K562 (cell line): ENCODE measurements around the gene FPR1. TPM values are rescaled to one million over a fixed set of nuclear protein-coding genes. Genes with fewer than 3 reads are reported as not detected.
"Not testable (repeated sequence)": the region's sequence is repeated elsewhere in the genome, so short reads cannot be mapped to it uniquely, and the experiment has no call there.

Experiments used
- ATAC-seq: fragments of 200-7000 bp; cut with Tn5 transposase; 3 replicates; pipeline ENCODE4 v1.9.1; 2020; ENCODE audit warnings: moderate library complexity
- BruUV-seq: library from RNA; stranded (reverse); fragments of 400-500 nt; replicated peaks from 2 replicates; lab custom pipeline; 2021; lab: Mats Ljungman, UMichigan
- CTCF ChIA-PET: fragments of 300-600 bp; formaldehyde crosslinking; extraction: SDS; loops from one replicate; lab custom pipeline; 2021; ENCODE audit warnings: low intra/inter-chr PET ratio; lab: Yijun Ruan, JAX
- POLR2A ChIA-PET: fragments of 300-600, 350-650 bp; sonication (Branson Sonifier 250); formaldehyde crosslinking; extraction: SDS; loops from one replicate; lab custom pipeline; 2021; ENCODE audit warnings: antibody characterized with exemption, inconsistent platforms; lab: Yijun Ruan, JAX
- DNase-seq, 4 experiments: peaks; one replicate each; pipeline versions ENCODE4 v3.0.0 to v3.0.0-alpha.2; 2011 to 2018; ENCODE audit warnings: low spot score in 3 of 4, mixed read lengths in 3 of 4; ENCODE audit errors: extremely low read depth in 1 of 4
- FAIRE-seq: peaks from 2 replicates; lab custom pipeline; 2011; peaks lifted over from hg19 to GRCh38; lab: Jason Lieb, UNC
- H2AFZ ChIP-seq: 2 replicates; pipeline ENCODE4 v1.6.0; 2011; ENCODE audit warnings: low read depth, low read length, control low read depth, inconsistent platforms
- H3K27ac ChIP-seq: fragments of 200-600 bp; 3 replicates; pipeline ENCODE4 v1.8.0; 2011; ENCODE audit warnings: low read depth, mild to moderate bottlenecking, control low read depth, inconsistent platforms, low read length, moderate library complexity, mixed read lengths; ENCODE audit errors: extremely low read depth
- H3K27me3 ChIP-seq, 2 experiments: fragments of 300-600 bp in 1 of 2; 2 replicates in 1 of 2; 3 replicates in 1 of 2; pipeline versions ENCODE4 v1.6.0 to v1.8.0; 2011; ENCODE audit warnings: inconsistent platforms in 2 of 2, low read length in 2 of 2, mild to moderate bottlenecking in 1 of 2, mixed read lengths in 1 of 2, moderate library complexity in 1 of 2; ENCODE audit not compliant: control insufficient read depth in 2 of 2, insufficient read depth in 2 of 2
- H3K36me3 ChIP-seq: fragments of 300-600 bp; 3 replicates; pipeline ENCODE4 v1.8.0; 2011; ENCODE audit warnings: mild to moderate bottlenecking, low read length, inconsistent platforms; ENCODE audit not compliant: control insufficient read depth, insufficient read depth
- H3K4me1 ChIP-seq, 2 experiments: fragments of 200-600 bp in 1 of 2; replicated peaks in 1 of 2; 2 replicates in 1 of 2; 3 replicates in 1 of 2; pipeline versions ENCODE4 v1.5.1 to v1.8.0; 2011; ENCODE audit warnings: inconsistent platforms in 2 of 2, low read length in 2 of 2, mild to moderate bottlenecking in 1 of 2, mixed read lengths in 1 of 2, moderate library complexity in 1 of 2; ENCODE audit not compliant: control insufficient read depth in 2 of 2, insufficient read depth in 2 of 2
- H3K4me2 ChIP-seq: 2 replicates; pipeline ENCODE4 v1.6.1; 2011; ENCODE audit warnings: low read length, control low read depth, inconsistent platforms, mixed read lengths; ENCODE audit not compliant: insufficient read depth
- H3K4me3 ChIP-seq: fragments of 200-600 bp; sonication (generic), shearing (Covaris generic); 2 replicates; pipeline ENCODE4 v1.5.1; 2016; ENCODE audit warnings: control low read depth, inconsistent platforms
- H3K79me2 ChIP-seq: fragments of 200-600 bp; 3 replicates; pipeline ENCODE4 v1.8.0; 2011; ENCODE audit warnings: low read length, inconsistent platforms; ENCODE audit not compliant: control insufficient read depth, insufficient read depth
- H3K9ac ChIP-seq, 2 experiments: 2 replicates each; pipeline versions ENCODE4 v1.6.0 to v1.6.1; 2011; ENCODE audit warnings: low read depth in 2 of 2, low read length in 2 of 2, control low read depth in 1 of 2, inconsistent platforms in 1 of 2, mild to moderate bottlenecking in 1 of 2, mixed read lengths in 1 of 2; ENCODE audit not compliant: insufficient read depth in 1 of 2
- H3K9me1 ChIP-seq: one replicate; pipeline ENCODE4 v1.6.0; 2011; ENCODE audit warnings: inconsistent platforms, mild to moderate bottlenecking, low read length, moderate library complexity; ENCODE audit not compliant: control insufficient read depth, insufficient read depth
- H3K9me3 ChIP-seq: replicated peaks from 2 replicates; pipeline ENCODE4 v1.5.1; 2011; ENCODE audit warnings: low read depth, low read length, inconsistent platforms; ENCODE audit not compliant: control insufficient read depth, insufficient read depth
- H4K20me1 ChIP-seq: replicated peaks from 2 replicates; pipeline ENCODE4 v1.6.1; 2011; ENCODE audit warnings: low read length, inconsistent platforms, mixed read lengths; ENCODE audit not compliant: control insufficient read depth, insufficient read depth
- HNRNPLL ChIP-seq: fragments of 200-400 bp; formaldehyde crosslinking; IDR thresholded peaks from 2 replicates; pipeline ENCODE4 v1.6.1; 2017; ENCODE audit warnings: low read length, low read depth, mild to moderate bottlenecking; ENCODE audit not compliant: poor library complexity, severe bottlenecking
- KDM1A ChIP-seq, 2 experiments: fragments of 450-650 bp; IDR thresholded peaks; 2 replicates each; pipeline ENCODE4 v1.6.1; 2016; ENCODE audit warnings: mild to moderate bottlenecking in 2 of 2
- TCF3 ChIP-seq: sonication (generic); formaldehyde crosslinking; IDR thresholded peaks from 2 replicates; pipeline ENCODE4 v1.4.0; 2020; ENCODE audit warnings: mild to moderate bottlenecking, missing genetic modification reagents
- WGBS: fragments of 100-300 bp; shearing (Covaris generic); methylation state at CpG from one replicate; pipeline ENCODE4 v1.1.6; 2016; ENCODE audit warnings: low coverage, mixed read lengths; ENCODE audit not compliant: insufficient coverage; ENCODE audit errors: missing lambda C conversion rate; 5-methylcytosine and 5-hydroxymethylcytosine counted together
- in situ Hi-C: fragments of 300-500 bp; cut with MboI; formaldehyde crosslinking; loops from 4 replicates; pipeline ENCODE4 v1.15.0; 2018; ENCODE audit warnings: inconsistent platforms, mixed read lengths
- intact Hi-C: fragments of 100-400 bp; cut with micrococcal nuclease; formaldehyde crosslinking; loops from 2 replicates; pipeline ENCODE4 v1.14.2; 2022
- polyA plus RNA-seq, 8 experiments: library from polyadenylated mRNA; depleted of rRNA in 4 of 8; stranded (reverse) in 5 of 8; unstranded in 3 of 8; fragments of >200 nt; fragmentation: Nextera tagmentation in 2 of 8; fragmentation: Illumina TruSeq in 1 of 8; extraction: Ambion mirVana in 2 of 8; extraction: Trizol in 1 of 8; gene quantifications; 2 replicates each; pipeline versions ENCODE4 v1.2.1 to v1.2.3, GENCODE V29; 2011 to 2014; ENCODE audit warnings: inconsistent platforms in 1 of 8, missing spikeins in 1 of 8
- total RNA-seq, 7 experiments: library from RNA; depleted of rRNA in 6 of 7; stranded (reverse); fragments of >200 nt in 6 of 7; fragmentation: Illumina TruSeq in 2 of 7; extraction: Trizol in 2 of 7; gene quantifications; 2 replicates each; pipeline versions ENCODE4 v1.2.1 to v1.2.3, GENCODE V29; 2011 to 2021; ENCODE audit warnings: low replicate concordance in 1 of 7

Gene FPR1
- total and polyA plus RNA-seq, 9 of the 15 experiments (the other 6 are each of a cell fraction or from before 2014, with no cell fraction given): 0.06 to 0.25 (median 0.14) TPM; not detected in 4

- TF ChIP-seq HNRNPLL (no peak), TCF3 (CRISPR knock-in tag) (no peak)
Measured at GRCh38 chr19:51739466-51740213, 12.0 kb downstream of the FPR1 start (continued).

DNA sequence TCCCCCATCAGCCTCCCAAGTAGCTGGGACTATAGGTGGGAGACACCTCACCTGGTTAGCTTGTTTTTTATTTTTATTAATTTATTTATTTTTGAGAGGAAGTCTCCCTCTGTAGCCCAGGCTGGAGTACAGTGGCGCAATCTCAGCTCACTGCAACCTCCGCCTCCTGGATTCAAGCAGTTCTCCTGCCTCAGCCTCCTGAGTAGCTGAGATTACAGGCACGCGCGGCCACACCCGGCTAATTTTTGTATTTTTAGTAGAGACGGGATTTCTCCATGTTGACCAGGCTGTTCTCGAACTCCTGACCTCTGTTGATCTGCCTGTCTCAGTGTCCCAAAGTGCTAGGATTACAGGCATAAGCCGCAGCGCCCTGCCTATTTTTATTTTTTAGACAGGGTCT is 13.2 kb downstream of the FPR1 start:
- FAIRE-seq, H3K27ac ChIP-seq, in situ Hi-C loops, H3K79me2 ChIP-seq, H4K20me1 ChIP-seq, H2AFZ ChIP-seq, H3K9me1 ChIP-seq, H3K36me3 ChIP-seq, BruUV-seq, DNase-seq, H3K4me3 ChIP-seq, H3K4me2 ChIP-seq, ATAC-seq, H3K9ac ChIP-seq, H3K9me3 ChIP-seq, CTCF ChIA-PET, intact Hi-C loops: not testable (repeated sequence)
- TF ChIP-seq KDM1A (IDR thresholded peaks at IDR 0.05): peak; percentile 56 to 64; a peak in 3 of 4 replicates
- H3K27me3 ChIP-seq: peaks cover 0 to 28% of the 10 kb centered on the region in 2 experiments; a peak in 3 of 5 replicates
- peaks cover 7 to 20% of the 10 kb centered on the region in 2 experiments; a peak in 4 of 5 replicates for H3K4me1 ChIP-seq
- POLR2A ChIA-PET: interaction anchor here (0.6 kb wide), 1 partner anchor 117 kb away, joined by 3 read pairs; no protein-coding TSS in a partner anchor
- 19% methylated on average over 10 of the region's 10 CpGs for WGBS
